ENCODE results near the gene ULK3.

Gene ULK3

DNA sequence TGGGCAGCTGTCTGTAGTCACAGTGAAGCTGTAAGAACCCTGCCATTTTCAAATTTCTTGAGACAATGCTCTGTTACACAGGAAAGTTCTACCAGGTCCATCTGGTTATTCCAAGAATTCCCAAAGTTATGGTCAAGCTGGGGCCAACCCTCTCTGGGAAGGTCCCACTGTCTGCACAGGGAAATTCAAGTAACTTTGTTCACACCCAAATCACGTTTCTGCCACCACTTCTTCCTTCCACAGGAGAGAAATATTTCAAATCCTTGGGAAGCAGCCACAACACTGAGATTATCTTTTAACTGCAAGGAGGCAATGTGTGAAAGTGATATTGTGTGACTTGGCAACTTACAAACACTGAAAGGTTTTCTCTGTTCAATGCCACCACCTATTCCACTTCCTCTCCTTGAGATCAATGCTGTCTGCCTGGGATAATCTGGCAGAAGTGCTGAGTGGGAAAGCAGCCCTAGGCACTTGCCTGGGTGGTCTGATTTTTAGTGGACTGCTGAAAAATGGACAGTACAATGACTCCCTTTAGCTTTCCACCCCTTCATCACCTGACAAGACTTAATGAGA is 24.6 kb upstream of the ULK3 start:
- DNase-seq, result no peak

DNA sequence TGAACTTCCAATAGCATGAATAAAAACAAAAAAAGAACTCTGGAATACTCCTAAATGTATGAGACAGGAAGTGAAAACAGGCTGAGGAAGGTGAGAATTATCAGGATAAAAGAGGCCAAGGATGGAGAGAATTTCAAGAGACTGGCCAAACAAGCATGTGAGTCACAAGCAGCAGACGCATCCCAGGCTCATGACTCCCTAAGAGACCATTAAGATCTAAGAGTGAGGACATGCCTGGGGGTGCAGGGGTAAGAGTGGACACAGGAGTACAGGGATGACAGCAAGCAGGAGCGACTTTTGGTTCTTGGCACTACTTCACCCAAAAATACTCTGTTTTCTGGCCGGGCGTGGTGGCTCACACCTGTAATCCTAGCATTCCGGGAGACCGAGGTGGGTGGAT is 23.1 kb upstream of the ULK3 start:
- DNase-seq, result peak in 1 of 3 donors; percentile 35

DNA sequence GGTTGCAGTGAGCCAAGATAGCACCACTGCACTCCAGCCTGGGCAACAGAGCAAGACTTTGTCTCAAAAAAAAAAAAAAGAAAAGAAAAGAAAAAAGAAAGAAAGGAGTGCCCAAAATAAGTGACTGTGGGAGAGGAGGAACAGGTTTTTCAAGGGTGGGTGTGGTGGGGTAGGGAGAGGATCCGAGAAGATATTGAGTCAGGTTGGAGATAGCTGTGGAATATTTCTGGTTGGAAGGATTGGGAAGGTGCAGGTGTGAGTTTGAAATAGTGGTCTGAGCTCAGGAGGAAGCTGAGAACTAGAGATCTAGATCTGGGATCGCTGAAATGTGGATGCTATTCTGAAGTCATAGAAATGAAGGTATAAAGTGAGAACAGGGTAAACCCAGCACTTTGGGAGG is 22.4 kb upstream of the ULK3 start:
- no peak for DNase-seq

DNA sequence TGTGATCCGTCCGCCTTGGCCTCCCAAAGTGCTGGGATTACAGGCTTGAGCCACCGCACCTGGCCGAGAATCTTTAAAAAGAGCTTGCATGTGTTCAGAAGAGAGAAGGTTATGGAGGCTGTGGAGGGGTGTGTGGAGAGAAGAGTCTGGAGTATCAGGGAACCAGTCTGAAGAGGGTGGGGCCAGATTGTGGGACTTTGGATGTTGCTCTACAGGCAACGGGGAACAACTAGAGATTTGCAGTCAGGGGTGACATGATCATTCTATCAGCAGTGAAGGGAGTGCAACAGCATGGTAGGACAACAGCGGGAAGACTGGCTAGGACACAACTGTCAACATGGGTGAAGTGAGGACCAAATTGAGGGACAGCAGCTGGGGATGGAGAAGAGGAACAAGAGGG is 21.3 kb upstream of the ULK3 start:
- DNase-seq, result no peak

DNA sequence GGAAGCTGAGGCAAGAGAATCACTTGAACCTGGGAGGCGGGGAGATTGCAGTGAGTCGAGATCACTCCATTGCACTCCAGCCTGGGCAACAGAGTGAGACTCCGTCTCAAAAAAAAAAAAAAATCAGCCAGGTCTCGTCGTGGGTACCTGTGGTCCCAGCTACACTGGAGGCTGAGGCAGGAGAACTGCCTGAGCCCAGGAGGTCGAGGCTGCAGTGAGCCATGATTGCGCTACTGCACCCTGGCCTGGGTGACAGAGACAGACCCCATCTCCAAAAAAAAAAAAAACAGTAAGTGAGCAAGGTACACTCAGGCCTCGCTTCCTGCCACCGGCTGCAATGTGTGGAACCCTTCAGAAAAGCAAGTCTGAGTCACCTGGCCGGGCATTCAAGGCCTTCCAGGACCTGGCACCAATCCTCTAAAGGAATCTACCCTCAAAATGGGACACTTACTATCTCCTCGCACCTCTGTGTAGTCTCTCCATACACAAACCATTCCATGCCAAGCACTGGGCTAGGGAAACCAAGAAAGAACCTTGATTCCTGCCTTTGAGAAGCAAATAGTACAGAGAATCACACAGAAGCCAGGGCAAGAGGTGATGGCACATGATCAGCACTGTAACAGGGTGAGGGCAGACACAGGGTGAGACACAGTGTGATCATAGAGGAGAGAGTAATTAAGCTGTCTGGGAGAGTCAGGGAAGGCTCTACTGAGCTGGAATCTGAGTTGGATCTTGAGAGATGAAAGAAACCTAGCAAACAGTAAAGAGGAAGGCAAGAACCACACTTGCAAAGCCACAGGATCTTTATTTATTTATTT is 20.5 kb upstream of the ULK3 start:
- DNase-seq, result no peak

DNA sequence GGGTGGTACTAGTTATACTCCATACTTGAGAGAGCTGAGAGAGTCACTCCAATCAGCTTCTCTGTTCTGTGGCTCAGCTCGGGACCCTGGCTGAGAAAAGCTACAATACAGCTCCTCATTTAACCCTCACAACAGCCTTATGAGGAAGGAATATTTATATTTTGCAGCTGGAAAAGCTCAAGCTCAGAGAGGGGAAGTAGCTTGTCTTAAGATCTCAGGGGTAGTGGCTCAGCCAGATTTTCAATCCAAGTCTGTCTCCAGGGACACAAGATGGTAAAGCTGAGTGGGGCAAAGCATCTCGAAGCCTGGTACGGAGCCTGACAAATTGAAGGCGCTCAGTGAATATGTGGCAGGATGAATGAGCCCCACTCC is 15.4 kb upstream of the ULK3 start:
- no peak for DNase-seq

DNA sequence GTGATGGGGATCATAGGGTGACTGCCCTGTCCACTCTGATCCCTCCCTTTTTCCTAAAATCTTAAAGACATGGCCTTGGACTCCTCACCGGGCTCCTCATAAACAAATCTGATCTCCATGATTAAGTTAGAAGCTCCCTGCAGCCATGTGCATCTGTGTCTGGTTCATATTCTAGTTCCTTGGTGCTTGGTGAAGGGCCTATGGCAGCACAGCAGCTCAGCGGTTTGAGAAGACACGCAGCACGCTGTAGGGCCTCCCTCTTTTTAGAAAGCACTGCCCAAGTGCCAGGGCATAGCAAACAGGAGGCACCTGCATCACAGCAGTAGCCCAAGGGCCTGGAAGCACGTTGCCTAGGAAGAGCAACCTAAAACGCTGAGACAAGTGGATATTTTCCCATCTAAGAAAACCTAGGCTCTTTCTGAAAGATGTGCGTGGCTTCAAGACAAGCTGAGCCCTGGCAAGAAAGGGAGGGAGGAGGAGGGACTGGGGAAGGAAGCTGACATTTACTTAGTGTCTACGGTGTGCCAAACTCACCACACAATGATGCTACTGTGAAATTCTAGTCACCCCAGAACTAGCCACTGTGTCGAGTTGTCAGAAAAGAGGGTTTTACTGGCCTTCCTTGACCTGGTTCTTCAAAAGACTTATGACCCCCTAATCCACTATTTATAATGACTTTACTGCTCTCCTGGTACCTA is 14.9 kb upstream of the ULK3 start:
- no peak for DNase-seq

DNA sequence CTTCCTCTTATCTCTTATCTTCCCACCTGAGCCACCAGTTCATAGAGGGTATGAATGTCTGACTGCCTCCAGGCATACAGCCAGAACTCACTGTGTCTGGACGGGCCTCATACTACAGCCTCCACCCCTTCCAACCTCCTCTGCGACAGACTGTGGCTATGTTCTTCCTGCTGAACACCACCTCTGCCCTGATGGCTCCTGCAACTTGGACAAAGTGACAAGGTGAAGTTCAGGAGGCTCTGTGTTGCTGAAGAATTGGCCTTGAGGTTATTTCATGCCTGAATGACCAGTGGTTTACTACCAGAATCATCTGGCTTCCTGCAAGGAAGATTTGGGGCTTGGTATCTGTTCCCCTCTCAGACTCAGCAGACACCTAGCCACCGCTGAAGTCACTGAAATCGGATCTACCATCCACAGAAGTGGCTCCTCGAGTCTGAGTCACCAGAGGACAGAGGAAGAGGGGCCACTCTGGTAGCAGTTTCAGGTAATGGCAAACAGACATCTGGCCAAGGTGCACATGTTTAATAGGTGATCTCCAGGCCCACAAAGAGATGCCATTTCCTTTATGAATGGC is 14.2 kb upstream of the ULK3 start:
- DNase-seq, result no peak

DNA sequence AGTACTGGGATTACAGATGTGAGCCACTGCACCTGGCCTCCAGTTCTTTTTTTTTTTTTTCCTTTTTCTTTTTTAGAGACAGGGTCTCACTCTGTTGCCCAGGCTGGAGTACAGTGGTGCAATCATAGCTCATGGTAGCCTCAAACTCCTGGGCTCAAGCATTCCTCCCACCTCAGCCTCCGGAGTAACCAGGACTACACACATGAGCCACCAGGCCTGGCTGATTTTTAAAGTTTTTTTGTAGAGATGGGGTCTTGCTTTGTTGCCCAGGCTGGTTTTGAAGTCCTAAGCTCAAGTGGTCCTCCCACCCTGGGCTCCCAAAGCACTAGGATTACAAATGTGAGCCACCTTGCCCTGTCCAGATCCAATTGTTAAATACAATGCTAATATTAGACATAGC is 13.6 kb upstream of the ULK3 start:
- DNase-seq, result no peak

DNA sequence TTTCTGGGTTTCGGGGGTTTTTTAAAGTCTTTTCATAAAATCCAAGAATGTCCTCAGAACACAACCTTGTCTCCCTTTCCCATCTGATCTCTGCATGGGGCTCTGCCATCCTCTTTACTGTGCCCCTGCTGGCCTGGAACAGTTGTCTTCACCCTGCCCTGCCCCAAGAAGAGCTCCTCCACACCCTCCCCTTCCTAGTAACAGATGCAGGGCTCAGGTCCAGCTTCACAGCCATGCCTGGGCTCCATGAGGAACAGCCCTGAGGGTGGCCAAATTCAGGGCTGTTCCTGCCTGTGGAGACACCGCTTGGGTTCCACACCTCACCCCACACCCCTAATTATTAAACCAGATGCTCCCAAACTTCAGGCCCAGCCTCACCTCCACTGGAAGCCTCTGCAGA is 12.9 kb upstream of the ULK3 start:
- no peak for DNase-seq

DNA sequence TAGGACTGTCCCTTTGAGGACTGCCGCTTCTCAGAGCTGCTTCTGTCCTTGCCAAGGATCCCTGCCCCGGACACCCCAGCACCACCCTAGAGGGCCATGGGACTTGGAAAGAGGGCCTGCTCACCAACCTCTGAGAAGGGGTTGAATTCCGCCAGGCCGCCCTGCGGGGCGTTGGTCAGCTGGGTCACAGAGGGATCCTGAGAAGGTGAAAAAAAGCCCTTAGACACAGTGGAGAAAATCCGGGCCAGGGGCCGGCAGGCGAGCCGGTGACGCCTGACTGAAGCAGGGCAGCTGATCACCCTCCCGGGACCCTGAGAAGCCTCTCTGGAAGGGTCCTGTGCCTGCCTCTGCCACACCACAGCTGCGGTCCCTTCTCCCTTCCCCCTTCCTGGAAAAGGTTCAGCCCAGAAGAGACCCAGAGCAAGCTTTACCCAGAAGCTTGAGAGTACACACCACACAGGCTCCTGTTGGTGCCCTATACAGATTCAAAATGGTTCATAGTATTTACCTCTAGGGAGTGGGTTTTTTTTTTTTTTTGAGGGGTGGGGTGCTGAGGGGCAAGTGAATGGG is 11.6 kb upstream of the ULK3 start:
- DNase-seq, result no peak

DNA sequence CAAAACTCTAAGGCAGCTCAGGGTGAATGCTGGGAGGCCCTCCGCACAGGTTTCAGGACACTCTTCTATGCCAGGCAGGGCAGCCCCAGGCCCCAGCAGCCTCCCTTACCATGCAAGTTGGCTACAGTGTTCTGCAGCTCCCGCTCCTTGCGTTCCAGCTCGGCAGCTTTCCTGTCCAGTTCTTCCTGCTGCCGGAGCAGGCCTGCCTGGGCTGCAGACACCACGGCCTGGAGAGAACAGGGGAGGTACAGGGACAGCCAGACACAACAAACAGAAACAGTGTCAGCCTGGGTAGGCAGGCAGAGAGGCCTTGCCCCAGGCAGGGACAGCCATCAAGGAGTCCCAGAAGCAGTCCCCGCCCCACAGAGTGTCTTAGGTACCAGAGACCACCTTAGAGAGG is 9.0 kb upstream of the ULK3 start:
- DNase-seq, result no peak

DNA sequence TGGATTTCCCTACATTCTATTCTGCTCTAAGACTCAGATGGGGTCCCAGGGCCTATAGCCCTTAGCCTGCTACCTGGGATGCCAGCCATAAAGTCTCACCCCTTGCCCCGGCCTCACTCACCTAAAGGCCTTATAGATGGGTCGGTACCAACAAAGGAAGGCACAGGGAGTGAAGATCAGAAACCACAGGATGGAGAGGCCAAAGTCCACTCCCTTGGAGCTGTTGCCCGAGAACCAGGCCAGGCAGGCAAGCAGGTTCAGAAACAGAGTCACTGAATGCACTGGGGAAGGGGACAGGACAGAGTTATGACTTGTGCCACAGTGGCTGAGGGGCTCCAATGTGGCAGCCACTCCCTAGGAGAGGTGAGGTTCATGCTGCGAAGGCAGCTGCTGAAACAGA is 7.4 kb upstream of the ULK3 start:
- DNase-seq, result no peak

DNA sequence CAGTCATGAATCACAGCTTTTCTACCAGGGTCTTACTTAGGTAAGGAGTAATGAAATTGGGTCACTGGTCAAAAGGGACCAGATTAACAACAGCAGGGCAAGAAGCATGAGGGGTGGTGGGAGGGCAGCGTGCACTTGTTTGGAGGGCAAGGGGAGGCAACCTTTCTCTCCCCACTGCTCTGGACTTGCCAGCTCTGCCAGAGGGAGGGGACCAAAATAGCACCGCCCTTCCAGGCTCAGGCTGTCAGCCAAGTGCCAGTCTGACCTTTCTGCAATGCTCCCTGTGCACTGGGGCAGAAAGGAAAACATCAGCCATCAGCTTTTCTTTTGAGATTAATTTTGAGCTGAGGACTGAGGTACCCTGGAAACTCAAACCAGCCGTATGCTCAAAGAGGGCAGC is 4.5 kb upstream of the ULK3 start:
- no peak for DNase-seq

DNA sequence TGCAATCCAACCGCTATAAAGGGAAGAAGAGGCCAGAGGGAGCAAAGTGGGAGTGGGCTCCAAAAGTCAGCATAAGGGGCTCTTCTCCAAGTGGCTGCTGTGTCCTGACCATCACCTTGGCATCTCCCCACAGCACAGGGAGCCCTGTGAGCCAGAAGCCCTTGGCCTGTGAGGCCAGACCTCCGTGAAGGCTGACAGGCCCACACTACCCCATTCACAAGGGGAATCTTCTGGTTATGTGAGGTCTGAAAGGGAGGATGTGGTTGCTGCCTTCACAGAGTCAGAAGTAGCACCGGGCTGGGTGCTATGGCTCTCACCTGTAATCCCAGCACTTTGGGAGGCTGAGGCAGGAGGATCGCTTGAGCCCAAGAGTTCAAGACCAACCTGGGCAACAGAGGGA is 2.6 kb upstream of the ULK3 start:
- DNase-seq, result no peak

DNA sequence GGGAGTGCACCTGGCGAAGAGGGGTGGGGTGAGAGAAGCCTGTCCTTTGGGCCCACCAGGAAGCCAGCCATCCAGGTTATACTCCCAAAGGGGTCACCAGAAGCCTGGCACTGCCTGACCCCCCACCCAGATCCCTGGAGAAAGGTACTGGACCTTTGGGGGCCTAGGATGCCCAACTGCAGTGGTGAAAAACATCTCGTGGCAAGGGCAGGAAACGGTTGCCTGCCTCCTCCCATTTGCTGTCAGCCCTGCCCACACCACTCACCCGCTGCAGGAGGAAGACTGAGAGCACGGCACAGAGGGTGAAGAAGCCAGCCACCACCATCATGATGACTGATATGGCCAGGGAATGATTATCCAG is 2.2 kb upstream of the ULK3 start:
- peak in 1 of 3 donors; percentile 30 for DNase-seq

DNA sequence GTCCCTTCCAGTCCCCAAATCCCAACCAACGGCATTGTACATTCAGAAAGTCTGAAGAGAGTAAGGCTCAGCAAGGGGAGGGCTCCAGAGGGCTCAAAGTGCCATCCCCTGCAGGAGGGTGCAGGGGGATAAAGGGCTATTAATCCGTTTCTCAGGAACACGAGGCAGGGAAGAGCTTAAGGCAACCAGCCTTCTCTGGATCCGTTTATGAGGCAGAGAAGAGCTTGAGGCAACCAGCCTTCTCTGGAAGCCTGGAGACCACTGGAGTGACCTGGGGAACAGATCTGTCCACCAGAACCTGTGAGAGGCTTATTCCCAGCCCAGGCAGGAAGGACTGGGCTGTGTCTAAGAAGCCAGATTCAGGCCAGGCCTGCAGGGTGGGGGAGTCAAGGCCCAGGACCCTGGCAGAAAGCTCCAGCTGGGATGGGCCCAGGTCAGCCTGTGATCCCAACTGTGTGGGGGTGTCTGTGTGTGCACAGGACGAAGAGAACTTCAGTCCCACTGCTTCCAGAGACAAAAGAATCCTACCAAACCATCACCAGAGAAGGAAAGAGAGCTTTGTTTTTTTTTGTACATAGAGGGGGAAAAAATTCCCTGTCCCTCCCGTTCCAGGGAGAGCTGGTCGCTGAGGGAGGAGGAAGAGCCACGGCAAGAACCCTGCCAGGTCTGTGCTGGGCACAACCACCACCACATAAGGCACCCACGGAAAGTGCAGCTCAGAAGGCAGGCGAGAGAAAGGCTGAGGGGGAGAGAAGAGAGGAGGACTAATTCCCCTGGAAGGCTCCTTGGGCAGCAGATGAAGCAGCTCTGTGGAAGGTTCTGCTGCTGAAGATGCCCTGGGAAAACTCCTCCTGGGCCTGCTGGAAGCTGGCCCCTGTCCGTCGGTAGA is 1.6 kb upstream of the ULK3 start:
- no peak for DNase-seq

DNA sequence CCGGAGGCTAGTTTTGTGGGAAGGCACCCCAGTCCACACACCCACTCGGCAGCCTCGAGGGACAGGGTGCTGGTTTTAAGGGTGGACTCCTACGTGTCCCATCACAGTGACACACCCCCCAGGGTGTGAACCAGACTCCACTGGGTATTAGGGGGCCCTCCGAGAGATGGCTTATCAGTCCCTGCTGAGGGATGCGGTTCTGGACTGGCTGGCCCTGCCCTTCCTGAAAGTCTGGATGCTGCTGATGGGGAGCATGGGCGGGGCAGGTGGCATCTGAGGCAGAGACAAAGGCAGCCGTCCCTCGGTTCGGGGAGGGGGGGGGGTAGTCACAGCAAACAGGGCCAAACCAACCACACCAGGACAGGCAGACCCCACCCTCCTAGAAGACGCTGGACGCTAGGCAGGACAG is 939 bp upstream of the ULK3 start:
- no peak for DNase-seq

DNA sequence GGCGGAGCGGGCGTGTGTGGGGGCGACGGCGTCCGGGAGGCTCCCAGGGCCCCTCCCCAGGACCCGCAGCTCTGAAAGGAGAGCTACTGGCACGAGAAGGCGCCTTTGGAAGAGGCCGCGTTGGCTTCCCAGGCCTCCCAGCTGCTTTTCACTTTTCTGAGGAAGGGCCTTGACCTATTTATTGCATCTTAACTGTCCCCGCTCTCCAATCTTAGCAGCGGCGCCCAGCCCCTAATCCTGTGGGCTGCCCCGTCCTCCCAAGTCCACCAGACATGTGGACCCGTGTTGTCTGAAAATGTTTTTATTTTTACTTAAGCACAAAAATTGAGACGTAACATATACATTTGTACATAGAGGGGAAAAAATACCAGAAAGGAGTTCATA is 481 bp upstream of the ULK3 start:
- no peak for DNase-seq

DNA sequence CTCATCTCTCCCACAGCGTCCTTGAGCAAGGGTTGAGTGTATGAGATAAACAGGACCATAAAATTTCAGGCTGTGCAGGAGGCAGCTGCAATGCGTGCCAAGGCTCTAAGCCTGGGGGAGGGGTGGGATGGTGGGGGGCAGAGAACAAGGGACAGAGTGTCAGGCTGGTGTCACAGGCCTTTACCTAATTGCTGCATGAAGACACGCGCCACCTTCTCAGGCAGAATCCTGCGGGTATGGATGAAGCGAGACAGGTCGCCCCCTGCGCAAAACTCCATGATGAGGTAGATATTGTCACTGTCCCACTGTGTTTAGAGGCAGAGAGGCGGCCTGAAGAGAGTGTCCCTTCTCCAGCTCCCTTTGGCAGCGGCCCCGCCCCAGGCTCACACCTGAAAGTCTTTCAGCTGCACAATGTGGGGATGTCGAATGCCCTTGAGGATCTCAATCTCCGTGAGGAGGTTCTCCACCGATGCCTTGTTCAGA is 1.0 kb downstream of the ULK3 start:
- DNase-seq, result no peak

DNA sequence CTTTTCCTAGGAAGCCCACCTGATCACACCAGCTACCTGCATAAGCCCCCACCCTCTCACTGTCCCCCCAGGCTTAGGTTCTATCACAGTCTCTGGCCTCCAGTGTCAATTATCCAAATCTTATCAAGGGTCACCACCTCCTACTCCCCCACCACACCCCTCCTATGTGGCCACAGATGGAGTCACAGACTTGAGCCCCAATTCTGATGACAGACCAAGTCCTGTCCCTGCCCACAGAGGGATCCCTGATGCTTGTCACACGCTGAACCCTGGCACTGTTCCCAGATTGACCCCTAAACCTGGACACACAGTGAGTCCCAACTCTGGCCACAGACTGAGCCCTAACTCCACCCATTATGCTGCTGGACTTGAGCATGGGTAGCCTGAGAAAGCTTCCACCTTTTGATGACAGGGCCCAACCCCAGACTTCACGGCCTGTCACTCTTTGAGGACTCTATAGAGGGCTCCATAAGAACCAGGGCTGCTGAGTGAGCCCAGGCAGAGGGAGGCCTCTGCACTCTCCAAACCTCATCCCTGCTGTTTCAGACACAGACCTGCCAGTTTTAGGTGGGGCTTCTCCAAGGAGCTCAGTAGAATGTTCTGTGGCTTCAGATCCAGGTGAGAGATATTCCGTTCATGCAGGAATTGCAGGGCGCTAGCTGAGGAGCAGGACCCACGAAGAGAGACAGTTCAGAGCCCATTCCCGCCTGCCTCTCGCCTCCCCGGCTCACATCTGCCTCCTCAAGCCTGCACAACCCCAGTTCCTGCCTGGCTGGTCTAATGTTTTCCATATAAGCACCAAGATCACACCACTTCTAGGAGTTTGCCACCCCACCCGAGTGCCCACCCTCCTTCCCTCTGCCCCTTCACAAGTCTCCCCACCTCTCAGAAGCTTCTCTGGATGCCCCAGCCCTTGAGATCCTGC is 1.8 kb downstream of the ULK3 start:
- DNase-seq, result no peak
